ENCODE data around the gene PTPRQ.

The PTPRQ gene

GRCh38 chr12:80412343-80412953 is 31.6 kb upstream of the PTPRQ start:
- peak; percentile 69 for TF ChIP-seq CTCF (IDR thresholded peaks at IDR 0.05; ENCODE audit: insufficient read depth, low read depth, low read length, missing control alignments)
- DNase-seq (ENCODE audit: low read depth) = peak; percentile 65
- H3K4me3 ChIP-seq (ENCODE audit: low read length) = no peak overlapping the region

- peak; percentile 22 for DNase-seq (ENCODE audit: low read depth)
- no peak overlapping the region for H3K4me3 ChIP-seq (ENCODE audit: low read length)
- TF ChIP-seq CTCF (IDR thresholded peaks at IDR 0.05; ENCODE audit: insufficient read depth, low read depth, low read length, missing control alignments) = peak; percentile 34
These were observed 30.6 kb upstream of the PTPRQ start for GRCh38 chr12:80413462-80413861.

GRCh38 chr12:80415466-80415865 is 28.6 kb upstream of the PTPRQ start:
- TF ChIP-seq CTCF (IDR thresholded peaks at IDR 0.05; ENCODE audit: insufficient read depth, low read depth, low read length, missing control alignments) = no peak
- no peak overlapping the region for H3K4me3 ChIP-seq (ENCODE audit: low read length)
- no peak for DNase-seq (ENCODE audit: low read depth)

- DNase-seq (ENCODE audit: low read depth) = no peak
- no peak overlapping the region for H3K4me3 ChIP-seq (ENCODE audit: low read length)
- no peak for TF ChIP-seq CTCF (IDR thresholded peaks at IDR 0.05; ENCODE audit: insufficient read depth, low read depth, low read length, missing control alignments)
These were observed 24.4 kb upstream of the PTPRQ start for GRCh38 chr12:80419644-80420043.

GRCh38 chr12:80420075-80420474 is 24.0 kb upstream of the PTPRQ start:
- H3K4me3 ChIP-seq (ENCODE audit: low read length) = no peak overlapping the region
- DNase-seq (ENCODE audit: low read depth) = no peak
- no peak for TF ChIP-seq CTCF (IDR thresholded peaks at IDR 0.05; ENCODE audit: insufficient read depth, low read depth, low read length, missing control alignments)

GRCh38 chr12:80422550-80422949 is 21.5 kb upstream of the PTPRQ start:
- no peak for TF ChIP-seq CTCF (IDR thresholded peaks at IDR 0.05; ENCODE audit: insufficient read depth, low read depth, low read length, missing control alignments)
- peak; percentile 51 for DNase-seq (ENCODE audit: low read depth)
- H3K4me3 ChIP-seq (ENCODE audit: low read length) = no peak overlapping the region

GRCh38 chr12:80432061-80432460 is 12.0 kb upstream of the PTPRQ start:
- no peak for DNase-seq (ENCODE audit: low read depth)
- no peak overlapping the region for H3K4me3 ChIP-seq (ENCODE audit: low read length)
- no peak for TF ChIP-seq CTCF (IDR thresholded peaks at IDR 0.05; ENCODE audit: insufficient read depth, low read depth, low read length, missing control alignments)
